Head of caudate nucleus (tissue), 42 donors: ENCODE measurements around the gene FAM20C.
"Not testable (repeated sequence)": the region's sequence is repeated elsewhere in the genome, so short reads cannot be mapped to it uniquely, and the experiment has no call there.

ENCODE experiments used
- DNase-seq, 42 donors: peaks; one replicate each; pipeline versions ENCODE4 v3.0.0 to v3.0.0-alpha.2; 2020 to 2021; ENCODE audit warnings: mixed read lengths in 7 of 42
- intact Hi-C: fragments of 100-400 bp; cut with DNase I; formaldehyde crosslinking; loops from one replicate; pipeline ENCODE4 v1.15.0; 2022

The FAM20C gene

DNA sequence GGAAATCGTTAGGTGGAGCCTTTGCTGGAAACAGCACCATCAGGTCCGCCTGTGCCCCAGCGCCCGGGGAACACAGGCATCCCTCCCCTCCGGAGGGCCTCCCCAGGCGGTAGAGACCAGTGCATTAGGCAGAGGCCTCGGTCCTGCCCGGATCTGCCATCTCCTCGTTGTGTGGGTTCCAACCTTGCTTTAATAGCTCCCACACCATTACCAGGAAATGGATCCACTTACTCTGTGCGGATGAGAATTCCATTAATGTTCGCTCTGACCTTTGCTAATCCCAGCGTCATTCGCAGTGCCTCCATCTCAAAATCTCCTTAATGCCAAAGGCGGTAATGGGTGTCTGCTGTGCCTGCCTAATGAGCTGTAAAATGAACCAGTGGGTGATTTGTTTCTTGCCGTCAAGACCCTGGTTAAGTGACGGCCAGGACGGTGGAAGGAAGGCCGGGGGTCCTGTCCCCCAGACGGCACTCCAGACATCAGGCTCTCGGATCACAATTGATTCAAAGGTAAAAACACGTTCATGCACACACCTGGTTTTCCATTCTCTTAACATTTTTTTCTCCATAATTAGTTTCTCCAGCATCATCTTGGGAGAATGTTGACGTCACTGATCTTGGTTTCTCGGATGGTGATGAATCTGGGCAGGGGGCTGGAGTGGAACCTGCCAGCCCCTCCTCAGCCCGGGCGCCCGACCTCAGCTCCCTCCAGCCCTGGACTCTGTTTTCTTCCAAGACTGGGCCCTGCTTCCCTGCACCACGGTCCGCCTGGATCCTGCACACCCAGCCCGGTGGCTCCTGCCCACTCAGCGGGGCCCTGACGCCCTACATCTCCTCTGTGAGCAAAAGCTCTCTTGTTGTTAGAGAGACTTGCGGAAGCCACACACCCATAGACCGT is 22.8 kb upstream of the FAM20C start:
- intact Hi-C loops: no loop called here
- DNase-seq: no peak

DNA sequence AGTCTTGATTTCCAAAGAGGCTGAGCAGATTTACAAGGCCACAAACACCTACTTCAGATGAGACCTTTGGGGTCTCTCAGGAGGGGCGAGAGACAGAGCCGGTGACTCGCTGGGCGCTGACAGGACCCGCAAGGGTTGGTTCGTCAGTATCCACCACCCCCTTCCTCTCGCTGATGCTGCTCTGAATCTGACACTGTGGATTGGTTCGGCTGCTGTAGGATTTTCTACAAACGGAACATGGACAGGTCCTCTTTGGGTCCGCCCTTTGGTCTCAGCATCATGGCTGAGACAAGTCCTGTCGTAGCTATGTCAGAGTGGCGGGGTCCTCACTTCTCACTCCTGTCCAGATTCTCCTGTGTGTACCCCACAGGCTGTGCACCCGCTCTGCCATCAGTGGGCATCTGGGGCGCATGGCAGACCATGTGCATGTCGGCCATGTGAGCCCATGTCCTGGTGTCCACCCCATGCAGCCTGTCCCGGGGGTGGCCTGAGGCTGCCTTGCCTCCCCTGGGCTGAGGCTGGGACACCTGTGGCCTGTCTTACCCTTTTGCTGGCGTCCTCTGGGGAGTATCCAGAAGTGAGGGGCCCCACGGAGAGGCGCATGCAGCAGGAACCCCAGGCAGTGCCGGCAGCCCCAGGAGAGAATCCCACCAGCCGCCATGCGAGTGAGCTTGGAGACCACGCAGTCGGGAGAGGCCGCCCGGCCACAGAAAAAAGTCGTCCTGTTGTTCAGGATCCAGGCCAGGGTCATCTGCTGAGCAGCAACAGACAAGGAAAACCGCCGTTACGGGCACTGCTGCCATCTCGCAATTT is 21.6 kb upstream of the FAM20C start:
- intact Hi-C loops: no loop called here
- DNase-seq: no peak

DNA sequence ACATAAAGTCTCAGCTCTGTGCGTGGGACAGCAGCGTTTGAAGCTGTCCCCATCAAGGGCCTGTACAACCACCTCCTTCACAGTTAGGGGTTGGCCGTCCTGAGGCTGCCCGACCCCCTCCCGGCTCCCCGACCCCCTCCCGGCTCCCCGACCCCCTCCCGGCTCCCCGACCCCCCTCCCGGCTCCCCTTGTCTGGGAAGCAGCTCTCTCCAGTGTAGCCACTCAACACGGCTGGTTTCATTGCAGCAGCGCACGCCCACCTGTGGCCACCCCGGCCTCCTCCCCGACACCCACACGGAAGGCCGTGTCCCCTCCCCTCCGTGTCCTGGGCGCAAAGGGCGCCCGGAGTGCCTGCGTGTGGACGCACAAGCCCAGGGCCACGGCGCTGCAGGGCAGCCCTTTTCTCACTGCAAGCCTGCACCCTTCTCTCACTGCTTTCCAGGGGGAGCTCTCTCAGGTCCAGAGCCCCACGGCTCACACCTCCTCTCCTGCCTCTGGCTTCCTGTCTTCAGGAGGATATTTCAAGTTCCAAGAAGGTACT is 20.9 kb upstream of the FAM20C start:
- intact Hi-C loops: no loop called here
- no peak for DNase-seq

DNA sequence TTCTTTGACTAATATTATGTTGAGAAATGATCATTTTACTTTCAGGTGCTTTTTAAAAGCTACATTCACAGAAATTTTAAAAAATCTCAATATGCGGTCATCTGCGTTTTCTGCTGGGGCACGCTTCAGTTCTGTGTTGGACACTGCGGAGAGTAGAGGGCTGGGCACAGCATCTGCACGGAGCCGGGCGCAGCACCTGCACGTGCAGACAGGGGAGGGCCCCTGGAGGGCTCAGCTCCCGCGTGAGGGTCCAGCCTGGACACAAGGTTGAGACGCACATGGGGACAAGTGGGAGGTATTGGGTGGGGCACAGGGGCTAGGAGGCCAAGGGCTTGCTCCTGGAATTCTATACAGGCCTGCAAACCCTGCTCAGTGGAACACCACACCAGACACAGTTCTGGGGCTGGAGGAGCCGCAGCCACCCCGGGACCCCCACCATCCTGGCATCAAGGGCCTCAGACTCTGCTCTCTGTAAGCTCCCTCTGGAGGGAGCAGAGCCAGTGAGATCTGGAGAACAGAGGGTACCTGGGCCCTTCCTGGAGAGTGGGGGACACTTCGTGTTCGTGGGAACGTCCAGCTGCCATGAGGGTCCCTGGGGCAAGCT is 20.4 kb upstream of the FAM20C start:
- DNase-seq: no peak
- intact Hi-C loops: no loop called here

DNA sequence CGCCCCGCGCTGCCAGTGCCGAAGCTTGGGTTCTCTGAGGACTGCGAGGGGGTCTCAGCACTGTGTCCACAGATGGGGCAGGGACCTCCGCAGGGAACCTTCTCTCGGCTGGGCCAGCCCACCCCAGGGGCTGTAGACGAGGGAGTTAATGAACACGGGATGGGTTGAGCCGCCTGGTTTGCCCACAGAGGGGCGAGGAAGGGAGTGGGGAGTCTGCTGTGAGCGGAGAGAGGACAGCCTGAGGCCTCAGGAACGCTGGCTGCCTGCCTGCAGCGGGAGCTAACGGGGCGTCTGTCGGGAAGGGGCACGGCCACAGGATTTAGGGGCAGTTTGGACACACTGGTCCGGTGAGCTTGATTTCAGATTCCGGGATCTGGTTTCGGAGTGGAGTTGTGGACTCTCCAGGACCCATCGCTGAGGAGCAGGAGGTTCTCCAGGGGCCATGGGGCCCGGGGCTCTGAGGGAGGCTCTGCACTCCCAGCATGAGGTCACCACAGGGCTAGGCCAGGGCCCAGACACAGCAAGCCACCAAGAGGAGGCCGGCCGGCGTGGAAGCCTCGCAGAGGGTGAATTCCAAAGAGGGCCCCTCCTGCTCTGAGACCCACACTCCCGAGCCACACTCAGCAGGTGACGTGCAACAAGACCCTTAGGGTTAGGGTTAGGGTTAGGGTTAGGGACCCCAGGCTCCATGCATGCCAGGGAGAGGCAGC is 19.0 kb upstream of the FAM20C start:
- intact Hi-C loops: no loop called here
- DNase-seq: no peak

DNA sequence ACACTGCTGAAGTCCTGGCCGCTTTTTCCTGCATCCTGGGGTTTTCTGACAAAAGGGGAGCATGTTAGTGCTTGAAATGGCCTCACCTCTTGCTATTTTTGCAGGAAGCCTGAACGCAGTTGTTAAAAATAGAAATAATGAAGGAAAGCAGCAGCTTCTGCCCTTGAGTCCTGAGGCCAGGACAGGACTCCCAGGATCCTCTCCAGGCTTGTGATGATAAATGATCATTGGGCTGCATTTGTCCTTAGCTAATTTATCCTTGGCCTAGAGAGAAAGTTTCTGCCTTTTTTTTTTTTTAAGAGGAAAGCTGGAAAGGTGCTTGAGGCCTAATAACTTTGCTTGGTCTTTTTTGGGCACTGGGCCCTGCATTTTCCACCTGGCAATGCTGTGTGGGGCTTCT is 17.7 kb upstream of the FAM20C start:
- intact Hi-C loops: no loop called here
- no peak for DNase-seq

DNA sequence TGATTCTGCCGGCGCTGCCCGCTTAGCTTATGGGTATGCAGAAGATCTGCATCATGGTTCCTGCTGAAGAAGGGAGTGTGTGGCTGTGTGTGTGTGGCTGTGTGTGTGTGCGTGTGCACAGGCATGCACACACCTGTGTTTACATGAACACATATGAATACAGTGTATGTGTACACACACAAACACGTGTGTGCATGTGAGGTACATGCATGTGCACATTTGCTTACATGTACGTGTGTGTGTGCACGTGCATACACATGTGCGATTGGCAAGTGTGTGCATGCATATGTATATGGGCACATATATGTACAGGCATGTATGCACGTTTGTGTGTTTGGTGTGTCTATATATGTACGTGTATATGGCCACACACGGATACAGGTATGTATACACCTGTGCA is 16.4 kb upstream of the FAM20C start:
- intact Hi-C loops: no loop called here
- no peak for DNase-seq

DNA sequence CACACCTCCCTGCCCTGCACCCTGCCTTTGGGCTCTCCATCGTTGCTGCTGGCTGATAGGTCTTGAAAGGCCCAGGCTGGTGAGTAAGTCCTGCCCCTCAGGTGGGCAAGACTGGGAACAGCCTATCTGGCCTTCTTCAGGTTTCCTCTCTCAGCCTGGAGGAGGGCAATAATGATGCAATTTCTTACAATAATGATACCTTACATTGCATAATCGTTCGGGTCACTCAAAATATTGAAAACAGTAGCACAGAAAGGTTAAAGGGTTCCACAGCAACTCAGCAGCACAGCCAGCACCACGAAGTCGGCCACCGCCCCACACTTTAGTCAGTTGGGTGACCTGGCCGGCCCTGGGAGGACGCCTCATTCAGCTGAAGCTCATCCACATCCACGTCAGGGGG is 16.0 kb upstream of the FAM20C start:
- DNase-seq: no peak
- intact Hi-C loops: no loop called here

DNA sequence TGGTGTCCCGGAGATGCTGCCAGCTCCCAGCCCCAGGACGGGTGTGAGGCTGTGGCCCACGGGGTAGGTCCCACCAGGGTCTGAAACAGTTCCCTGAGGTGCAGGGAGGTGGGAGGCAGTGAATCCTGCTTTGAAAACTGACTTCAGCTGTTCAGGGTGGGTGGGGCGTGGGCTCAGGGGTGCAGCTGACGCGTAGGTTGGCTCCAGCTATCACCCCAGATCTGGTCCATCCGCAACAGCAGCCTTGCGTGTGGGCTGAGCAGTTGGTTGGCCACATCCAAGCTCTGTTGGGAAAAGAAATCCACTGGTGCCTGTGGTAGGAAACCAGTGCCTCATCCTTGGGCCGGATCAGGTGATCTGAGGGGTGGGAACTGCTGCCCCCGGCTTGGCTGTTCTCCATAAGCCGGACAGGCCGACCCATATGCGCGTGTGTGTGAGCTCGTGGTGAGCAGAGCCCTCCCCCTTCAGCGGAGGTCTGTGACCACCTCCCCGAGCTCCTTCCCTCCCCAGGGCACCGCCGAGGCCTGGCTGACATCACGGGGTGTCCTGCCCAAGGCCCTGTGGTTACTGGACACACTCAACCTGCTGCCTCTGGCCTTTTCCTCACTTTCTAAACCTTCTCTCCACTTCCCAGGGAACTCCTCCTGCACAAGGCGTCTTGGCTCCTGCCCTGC is 15.4 kb upstream of the FAM20C start:
- intact Hi-C loops: no loop called here
- no peak for DNase-seq

DNA sequence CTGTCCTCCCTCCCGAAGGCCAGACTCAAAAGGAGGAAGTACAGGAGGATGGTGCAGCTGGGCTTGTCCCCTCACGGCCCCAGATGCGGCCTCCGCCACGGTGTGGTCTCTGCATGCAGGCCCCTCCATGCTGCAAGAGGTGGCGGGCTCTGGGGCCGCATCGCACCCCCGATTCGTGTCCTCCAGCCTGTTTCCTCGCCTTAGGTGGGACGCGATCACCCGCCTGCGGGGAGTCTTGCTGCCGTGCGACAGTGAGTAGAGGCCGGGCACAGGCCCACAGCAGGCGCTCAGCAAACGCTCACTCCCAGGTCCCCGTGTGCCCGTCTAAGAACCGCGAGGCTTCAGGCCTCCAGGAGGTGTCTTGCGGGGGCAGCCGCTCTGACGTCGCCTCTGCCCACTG is 13.9 kb upstream of the FAM20C start:
- intact Hi-C loops: no loop called here
- no peak for DNase-seq

DNA sequence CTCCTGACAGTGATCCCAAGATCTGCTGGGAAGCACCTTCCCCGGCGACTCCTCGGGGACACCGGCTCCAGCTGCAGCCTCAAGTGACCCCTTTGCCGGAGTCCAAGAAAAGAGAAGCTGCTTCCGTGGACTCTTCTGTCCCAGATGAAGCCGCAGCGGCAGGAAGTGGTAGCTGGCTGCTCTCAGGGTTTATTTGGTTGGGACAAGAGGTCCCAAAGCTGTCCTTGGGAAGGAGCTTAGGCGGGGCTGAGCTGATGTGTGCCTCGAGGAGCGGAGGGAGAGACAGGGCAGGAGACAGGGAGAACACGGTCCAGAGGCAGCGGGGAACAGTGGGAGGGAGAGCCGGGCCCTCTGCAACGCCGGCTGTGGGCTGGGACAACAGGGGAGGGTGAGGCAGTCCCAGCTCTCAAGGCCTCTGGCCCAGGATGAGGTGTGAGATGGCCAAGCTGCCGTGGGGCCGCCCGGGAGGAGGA is 13.1 kb upstream of the FAM20C start:
- intact Hi-C loops: no loop called here
- DNase-seq: no peak

DNA sequence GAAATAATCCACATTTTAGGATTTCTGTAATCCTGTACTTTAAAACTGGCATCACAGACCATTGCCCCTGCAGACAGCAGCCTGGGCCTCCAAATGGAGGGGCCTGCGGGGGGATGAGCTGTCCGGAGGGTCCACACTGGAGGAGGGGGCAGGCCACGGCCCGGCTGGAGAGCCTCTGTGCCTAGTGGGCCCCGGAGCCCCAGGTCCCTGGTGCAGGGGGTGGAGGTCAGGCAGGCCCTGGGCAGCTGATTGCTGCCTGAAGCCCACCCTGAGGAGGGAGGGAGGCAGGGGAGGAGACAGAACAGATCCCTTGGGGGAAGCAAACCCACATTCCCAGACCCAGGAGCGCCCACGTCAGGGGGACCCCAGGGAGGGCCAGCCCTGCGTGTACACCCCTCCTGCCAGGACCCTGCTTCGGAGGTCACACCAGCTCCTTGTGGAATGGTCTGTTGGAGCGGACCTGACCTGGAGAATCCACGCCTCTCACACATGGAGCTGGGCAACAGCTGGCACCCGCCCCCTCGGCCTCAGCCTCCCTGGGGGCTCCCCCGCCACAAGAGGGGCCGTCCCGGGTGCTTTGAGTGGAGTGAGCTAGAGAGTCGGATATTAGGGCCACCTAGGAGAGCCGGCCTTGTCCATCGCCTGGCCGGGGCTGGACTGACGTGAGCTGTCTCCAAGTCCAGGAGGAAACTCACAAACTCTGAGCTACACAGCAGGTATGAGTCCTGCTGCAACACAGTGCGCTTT is 12.2 kb upstream of the FAM20C start:
- intact Hi-C loops: no loop called here
- no peak for DNase-seq

DNA sequence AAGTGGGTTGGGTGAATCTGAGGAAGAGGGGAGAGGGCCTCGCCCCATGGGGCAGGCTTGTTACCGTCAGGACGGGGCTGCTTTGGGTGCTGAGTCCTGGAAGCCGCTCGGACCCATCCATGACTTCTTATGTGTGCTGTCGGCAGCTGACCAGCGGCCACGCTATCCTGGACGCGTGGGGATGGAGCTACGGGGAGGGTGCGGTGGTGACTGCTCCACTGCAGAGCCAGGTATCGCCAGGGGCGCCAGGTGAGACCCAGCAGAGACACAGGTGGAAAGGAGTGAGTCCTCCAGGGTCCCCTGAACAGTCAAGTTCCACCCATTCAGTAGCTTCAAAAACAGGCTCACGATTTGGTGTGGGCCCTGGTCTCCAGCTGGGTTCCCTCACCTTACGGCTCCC is 10.6 kb upstream of the FAM20C start:
- no peak for DNase-seq
- intact Hi-C loops: no loop called here

DNA sequence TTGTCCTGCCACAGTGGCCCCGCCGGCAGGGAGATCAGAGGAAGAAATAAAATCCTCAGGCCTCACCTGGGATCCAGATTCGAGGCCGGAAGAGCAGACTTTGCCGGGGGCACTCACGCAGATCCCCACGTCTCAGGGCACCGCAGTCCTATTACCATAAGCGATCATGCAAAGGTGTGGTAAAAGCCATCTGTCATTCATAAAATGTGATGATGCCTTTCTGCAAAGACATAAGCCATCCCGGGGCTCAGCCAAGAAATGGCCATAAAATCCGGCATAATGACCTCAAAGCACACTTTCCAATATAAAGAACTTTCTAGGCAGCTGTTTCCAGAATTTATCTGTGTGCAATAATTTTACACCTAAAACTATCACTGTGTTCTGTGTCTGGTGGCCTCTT is 9.9 kb upstream of the FAM20C start:
- intact Hi-C loops: not testable (repeated sequence)

DNA sequence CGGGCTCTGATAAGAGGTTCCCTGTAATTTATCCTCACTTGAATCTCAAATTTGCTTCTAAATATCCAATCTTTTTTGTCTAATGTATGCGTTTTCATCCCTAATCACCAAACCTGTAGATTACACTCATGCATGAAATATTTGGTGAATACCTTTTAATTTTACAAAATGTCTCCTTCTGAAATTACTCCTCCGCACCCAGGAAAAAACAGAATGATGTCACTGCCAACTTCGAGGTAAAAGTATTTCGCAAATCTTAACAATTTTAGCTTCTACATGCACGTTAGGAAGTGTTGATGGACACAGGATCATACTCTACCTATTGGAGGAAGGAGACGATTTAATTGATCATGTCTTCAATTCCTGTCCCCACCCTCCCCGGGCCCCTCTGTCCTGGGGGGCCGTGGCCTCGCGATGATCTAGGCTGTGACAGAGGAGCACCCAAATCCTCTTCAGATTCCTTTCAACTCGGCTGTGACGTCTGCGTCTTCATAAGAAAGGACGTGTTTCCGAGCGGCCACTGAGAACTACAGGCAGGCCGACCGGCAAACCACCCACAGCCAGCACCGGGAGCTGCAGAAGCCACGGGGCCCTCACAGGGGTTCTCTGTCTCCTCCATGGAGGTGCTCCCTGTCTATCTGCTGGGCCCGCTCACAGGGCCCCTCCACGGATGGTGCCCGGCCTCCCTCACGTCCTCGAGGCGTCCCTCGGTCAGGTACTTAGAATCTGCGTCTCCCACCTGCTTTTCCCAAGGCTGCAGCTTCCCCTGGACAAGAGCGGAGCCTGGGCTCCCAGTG is 8.7 kb upstream of the FAM20C start:
- DNase-seq: no peak
- intact Hi-C loops: no loop called here

More for the DNA sequence above, 9.9 kb upstream of the FAM20C start:
- DNase-seq: not testable (repeated sequence)

DNA sequence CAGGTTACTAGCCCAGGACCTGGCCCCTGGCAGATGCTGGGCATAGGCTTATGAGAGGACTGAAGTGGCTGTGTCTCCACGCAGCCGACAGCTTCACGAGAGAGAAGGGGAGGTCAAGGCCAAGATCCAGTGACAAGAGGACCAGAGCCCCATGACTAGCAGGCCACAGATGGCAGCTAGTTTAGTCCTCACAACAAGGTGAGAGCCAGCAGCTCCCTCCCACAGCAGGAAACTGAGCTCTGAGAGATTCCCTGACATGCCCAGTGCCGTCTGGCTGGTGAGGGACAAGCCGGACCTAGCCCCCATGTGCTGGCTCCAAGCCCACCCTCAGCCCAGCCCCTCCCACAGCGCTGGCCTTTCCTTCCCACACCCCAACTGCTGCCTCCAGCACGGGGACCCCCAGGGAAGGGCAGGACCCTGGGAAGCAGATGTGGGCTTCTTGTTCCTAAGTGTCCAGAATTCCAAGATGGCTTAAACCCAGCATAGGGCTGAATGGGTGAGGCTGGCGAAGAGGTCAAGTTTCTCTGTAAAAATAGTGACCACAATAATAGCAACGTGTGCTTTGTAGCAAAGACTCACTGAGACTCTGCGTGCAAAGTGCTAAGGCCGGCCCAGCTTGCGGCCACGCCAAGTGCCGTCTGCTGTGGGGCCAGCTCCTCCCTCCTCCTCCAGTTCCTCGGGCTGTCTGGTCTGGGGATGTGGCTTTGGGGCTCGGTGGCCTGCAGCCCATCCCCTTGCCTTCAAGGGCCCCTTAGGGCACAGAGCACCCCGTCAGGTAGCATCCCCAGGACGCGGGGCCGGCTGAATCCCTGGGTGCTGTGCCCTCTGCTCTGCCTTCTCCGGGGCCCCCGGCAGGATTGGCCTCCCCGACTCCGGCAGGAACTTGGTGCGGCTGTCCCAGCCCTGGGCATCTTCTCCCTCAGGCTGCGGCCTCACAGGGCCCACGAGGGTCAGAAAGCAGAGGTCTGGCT is 7.8 kb upstream of the FAM20C start:
- no peak for DNase-seq
- intact Hi-C loops: no loop called here
